NB4 (cell line): ENCODE measurements around the gene TACC3.

Source experiments
- CTCF ChIP-seq: IDR thresholded peaks from one replicate; pipeline ENCODE4 v1.5.1; 2012; ENCODE audit warnings: low read depth, low read length
- MYC ChIP-seq: IDR thresholded peaks from 2 replicates; pipeline ENCODE4 v1.6.1; 2011; ENCODE audit warnings: low read depth, low read length
- POLR2A ChIP-seq: IDR thresholded peaks from 2 replicates; pipeline ENCODE4 v1.6.1; 2011; ENCODE audit warnings: mild to moderate bottlenecking; ENCODE audit not compliant: insufficient read length; ENCODE audit errors: extremely low read depth
- TF ChIP-seq, protein P1 (sequence below): IDR thresholded peaks from 2 replicates; pipeline ENCODE4 v1.6.1; 2011; ENCODE audit warnings: low read depth, low read length

DNA sequence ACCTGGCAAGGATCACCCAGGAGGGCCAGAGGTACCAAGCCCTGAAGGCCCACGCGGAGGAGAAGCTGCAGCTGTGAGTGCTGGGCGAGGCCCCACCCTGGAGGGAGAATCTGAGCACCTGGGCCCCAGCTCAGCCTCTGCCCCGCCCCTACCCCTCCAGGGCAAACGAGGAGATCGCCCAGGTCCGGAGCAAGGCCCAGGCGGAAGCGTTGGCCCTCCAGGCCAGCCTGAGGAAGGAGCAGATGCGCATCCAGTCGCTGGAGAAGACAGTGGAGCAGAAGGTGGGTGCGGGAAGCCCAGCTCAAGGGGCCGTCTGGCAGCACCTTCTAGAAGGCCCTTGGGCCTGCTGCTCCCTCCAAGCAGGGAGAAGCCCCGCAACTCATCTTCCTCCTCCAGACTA is 23.2 kb downstream of the TACC3 start:
- TF ChIP-seq CTCF (no peak), POLR2A (no peak), MYC (no peak)
- TF ChIP-seq, protein P1, sequence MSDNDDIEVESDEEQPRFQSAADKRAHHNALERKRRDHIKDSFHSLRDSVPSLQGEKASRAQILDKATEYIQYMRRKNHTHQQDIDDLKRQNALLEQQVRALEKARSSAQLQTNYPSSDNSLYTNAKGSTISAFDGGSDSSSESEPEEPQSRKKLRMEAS = no peak
